ENCODE results near the gene MYL4. TPM values are rescaled to one million over a fixed set of nuclear protein-coding genes. Genes with fewer than 3 reads are reported as not detected.

The MYL4 gene
- polyA plus RNA-seq, 1 of the 3 experiments (the other 2 are of a cell fraction), result not detected

GRCh38 chr17:47240806-47241205, 31.7 kb downstream of the MYL4 start (continued):
- TF ChIP-seq NFIC (IDR thresholded peaks at IDR 0.05; ENCODE audit: borderline replicate concordance), result no peak
- TF ChIP-seq FOXJ3 (CRISPR knock-in tag; IDR thresholded peaks at IDR 0.05), result no peak
- TF ChIP-seq RCOR1 (IDR thresholded peaks at IDR 0.05; ENCODE audit: low read length), result no peak
- TF ChIP-seq TEAD4 (IDR thresholded peaks at IDR 0.05; ENCODE audit: borderline replicate concordance, insufficient read depth), result no peak
- TF ChIP-seq ELF1 (IDR thresholded peaks at IDR 0.05), result no peak
- TF ChIP-seq FOSL2 (IDR thresholded peaks at IDR 0.05; ENCODE audit: borderline replicate concordance, low read depth), result no peak
- TF ChIP-seq POLR2AphosphoS5 (IDR thresholded peaks at IDR 0.05; ENCODE audit: low read depth, low read length), result no peak
- no peak for TF ChIP-seq JUND (IDR thresholded peaks at IDR 0.05)
- TF ChIP-seq CTCF (IDR thresholded peaks at IDR 0.05), result no peak
- TF ChIP-seq RAD21 (IDR thresholded peaks at IDR 0.05; ENCODE audit: low read length), result no peak
- TF ChIP-seq SMC3 (IDR thresholded peaks at IDR 0.05; ENCODE audit: low read depth, low read length), result no peak
- no peak for TF ChIP-seq CHD2 (IDR thresholded peaks at IDR 0.05; ENCODE audit: low read length, partially characterized antibody)

GRCh38 chr17:47242648-47243047, 33.5 kb downstream of the MYL4 start:
- CTCF ChIA-PET, result interaction anchor here (1.1 to 8.7 kb wide), 6 partner anchors 10 to 157 kb away, joined by 3 to 71 read pairs (median 10); partner anchors contain the start of gene ITGB3
- TF ChIP-seq EZH2phosphoT487 (IDR thresholded peaks at IDR 0.05; ENCODE audit: borderline replicate concordance, low read depth), result no peak
- no peak for TF ChIP-seq GABPA (IDR thresholded peaks at IDR 0.05; ENCODE audit: low read depth)
- no peak for TF ChIP-seq POLR2AphosphoS5 (IDR thresholded peaks at IDR 0.05; ENCODE audit: low read depth, low read length)
- no peak for TF ChIP-seq EP300 (IDR thresholded peaks at IDR 0.05; ENCODE audit: borderline replicate concordance in 1 of 2, low read depth in 1 of 2, low read length in 1 of 2)
- TF ChIP-seq RAD21 (IDR thresholded peaks at IDR 0.05; ENCODE audit: low read length), result no peak
- no peak for TF ChIP-seq JUND (IDR thresholded peaks at IDR 0.05)
- TF ChIP-seq ELF1 (IDR thresholded peaks at IDR 0.05), result no peak
- Histone ChIP-seq H3K9me2 (no peaks in the 10 kb centered on the region), H3F3A (replicated peaks; ENCODE audit: insufficient read depth) (peaks cover 24% of the 10 kb centered on the region), H3K27ac (ENCODE audit: low read depth in 2 of 2, low read length in 1 of 2) (no peak overlapping the region), H2AFZ (ENCODE audit: low read depth) (no peak overlapping the region), H3K36me3 (replicated peaks in 1 of 2; ENCODE audit: control insufficient read depth in 1 of 2, insufficient read depth in 2 of 2, low read length in 1 of 2) (no peaks in the 10 kb centered on the region), H3K4me1 (ENCODE audit: control insufficient read depth in 1 of 2, insufficient read depth in 2 of 2, low read depth in 1 of 2, low read length in 1 of 2) (peaks cover 15% of the 10 kb centered on the region in 2 experiments), H3K4me3 (ENCODE audit: low read depth in 2 of 2, low read length in 1 of 2) (no peak overlapping the region), H4K20me1 (ENCODE audit: insufficient read depth) (no peaks in the 10 kb centered on the region), H3K79me2 (ENCODE audit: insufficient read depth) (no peaks in the 10 kb centered on the region), H3K9ac (no peak overlapping the region), H3K9me3 (no peaks in the 10 kb centered on the region), H3K4me2 (no peak overlapping the region), H3K27me3 (ENCODE audit: insufficient read depth) (no peaks in the 10 kb centered on the region)
- POLR2A ChIA-PET, result no interaction called here
- no peak for DNase-seq
- WGBS (ENCODE audit: low lambda C conversion rate), result 92% methylated on average over 2 of the region's 2 CpGs
